ENCODE measurements around the gene SAMD10. TPM values are rescaled to one million over a fixed set of nuclear protein-coding genes. Genes with fewer than 3 reads are reported as not detected.

SAMD10 gene
- total and polyA plus RNA-seq, 10 of the 15 experiments (the other 5 are each of a cell fraction or from before 2014, with no cell fraction given) = 1.3 to 51.4 (median 17.9) TPM

DNA sequence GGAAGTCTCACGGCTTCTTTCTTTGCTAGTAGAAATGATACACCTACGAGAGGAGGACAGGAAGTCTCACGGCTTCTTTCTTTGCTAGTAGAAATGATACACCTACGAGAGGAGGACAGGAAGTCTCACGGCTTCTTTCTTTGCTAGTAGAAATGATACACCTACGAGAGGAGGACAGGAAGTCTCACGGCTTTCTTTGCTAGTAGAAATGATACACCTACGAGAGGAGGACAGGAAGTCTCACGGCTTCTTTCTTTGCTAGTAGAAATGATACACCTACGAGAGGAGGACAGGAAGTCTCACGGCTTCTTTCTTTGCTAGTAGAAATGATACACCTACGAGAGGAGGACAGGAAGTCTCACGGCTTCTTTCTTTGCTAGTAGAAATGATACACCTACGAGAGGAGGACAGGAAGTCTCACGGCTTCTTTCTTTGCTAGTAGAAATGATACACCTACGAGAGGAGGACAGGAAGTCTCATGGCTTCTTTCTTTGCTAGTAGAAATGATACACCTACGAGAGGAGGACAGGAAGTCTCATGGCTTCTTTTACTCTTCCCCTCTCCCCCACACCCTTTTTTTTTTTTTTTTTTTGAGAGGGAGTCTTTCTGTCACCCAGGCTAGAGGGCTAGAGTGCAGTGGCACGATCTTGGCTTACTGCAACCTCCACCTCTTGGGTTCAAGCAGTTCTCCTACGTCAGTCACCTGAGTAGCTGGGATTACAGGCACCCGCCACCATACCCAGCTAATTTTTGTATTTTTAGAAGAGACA is 33.1 kb upstream of the SAMD10 start (continued):
- TF ChIP-seq, protein P1, sequence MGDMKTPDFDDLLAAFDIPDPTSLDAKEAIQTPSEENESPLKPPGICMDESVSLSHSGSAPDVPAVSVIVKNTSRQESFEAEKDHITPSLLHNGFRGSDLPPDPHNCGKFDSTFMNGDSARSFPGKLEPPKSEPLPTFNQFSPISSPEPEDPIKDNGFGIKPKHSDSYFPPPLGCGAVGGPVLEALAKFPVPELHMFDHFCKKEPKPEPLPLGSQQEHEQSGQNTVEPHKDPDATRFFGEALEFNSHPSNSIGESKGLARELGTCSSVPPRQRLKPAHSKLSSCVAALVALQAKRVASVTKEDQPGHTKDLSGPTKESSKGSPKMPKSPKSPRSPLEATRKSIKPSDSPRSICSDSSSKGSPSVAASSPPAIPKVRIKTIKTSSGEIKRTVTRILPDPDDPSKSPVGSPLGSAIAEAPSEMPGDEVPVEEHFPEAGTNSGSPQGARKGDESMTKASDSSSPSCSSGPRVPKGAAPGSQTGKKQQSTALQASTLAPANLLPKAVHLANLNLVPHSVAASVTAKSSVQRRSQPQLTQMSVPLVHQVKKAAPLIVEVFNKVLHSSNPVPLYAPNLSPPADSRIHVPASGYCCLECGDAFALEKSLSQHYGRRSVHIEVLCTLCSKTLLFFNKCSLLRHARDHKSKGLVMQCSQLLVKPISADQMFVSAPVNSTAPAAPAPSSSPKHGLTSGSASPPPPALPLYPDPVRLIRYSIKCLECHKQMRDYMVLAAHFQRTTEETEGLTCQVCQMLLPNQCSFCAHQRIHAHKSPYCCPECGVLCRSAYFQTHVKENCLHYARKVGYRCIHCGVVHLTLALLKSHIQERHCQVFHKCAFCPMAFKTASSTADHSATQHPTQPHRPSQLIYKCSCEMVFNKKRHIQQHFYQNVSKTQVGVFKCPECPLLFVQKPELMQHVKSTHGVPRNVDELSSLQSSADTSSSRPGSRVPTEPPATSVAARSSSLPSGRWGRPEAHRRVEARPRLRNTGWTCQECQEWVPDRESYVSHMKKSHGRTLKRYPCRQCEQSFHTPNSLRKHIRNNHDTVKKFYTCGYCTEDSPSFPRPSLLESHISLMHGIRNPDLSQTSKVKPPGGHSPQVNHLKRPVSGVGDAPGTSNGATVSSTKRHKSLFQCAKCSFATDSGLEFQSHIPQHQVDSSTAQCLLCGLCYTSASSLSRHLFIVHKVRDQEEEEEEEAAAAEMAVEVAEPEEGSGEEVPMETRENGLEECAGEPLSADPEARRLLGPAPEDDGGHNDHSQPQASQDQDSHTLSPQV (IDR thresholded peaks at IDR 0.05) = 0 out of 2 replicates have a peak, but pooled peaks have one; percentile 11
- TF ChIP-seq, protein P2, sequence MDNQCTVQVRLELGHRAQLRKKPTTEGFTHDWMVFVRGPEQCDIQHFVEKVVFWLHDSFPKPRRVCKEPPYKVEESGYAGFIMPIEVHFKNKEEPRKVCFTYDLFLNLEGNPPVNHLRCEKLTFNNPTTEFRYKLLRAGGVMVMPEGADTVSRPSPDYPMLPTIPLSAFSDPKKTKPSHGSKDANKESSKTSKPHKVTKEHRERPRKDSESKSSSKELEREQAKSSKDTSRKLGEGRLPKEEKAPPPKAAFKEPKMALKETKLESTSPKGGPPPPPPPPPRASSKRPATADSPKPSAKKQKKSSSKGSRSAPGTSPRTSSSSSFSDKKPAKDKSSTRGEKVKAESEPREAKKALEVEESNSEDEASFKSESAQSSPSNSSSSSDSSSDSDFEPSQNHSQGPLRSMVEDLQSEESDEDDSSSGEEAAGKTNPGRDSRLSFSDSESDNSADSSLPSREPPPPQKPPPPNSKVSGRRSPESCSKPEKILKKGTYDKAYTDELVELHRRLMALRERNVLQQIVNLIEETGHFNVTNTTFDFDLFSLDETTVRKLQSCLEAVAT (IDR thresholded peaks at IDR 0.05) = peak; percentile 62; the same call in 1 of the 2 replicates
- TF ChIP-seq, protein P3, sequence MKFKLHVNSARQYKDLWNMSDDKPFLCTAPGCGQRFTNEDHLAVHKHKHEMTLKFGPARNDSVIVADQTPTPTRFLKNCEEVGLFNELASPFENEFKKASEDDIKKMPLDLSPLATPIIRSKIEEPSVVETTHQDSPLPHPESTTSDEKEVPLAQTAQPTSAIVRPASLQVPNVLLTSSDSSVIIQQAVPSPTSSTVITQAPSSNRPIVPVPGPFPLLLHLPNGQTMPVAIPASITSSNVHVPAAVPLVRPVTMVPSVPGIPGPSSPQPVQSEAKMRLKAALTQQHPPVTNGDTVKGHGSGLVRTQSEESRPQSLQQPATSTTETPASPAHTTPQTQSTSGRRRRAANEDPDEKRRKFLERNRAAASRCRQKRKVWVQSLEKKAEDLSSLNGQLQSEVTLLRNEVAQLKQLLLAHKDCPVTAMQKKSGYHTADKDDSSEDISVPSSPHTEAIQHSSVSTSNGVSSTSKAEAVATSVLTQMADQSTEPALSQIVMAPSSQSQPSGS (IDR thresholded peaks at IDR 0.05; ENCODE audit: low read length) = peak; percentile 52; the same call in 1 of the 2 replicates
- TF ChIP-seq ZNF384 (IDR thresholded peaks at IDR 0.05; ENCODE audit: borderline replicate concordance, low read depth, low read length) = peak; percentile 42; the same call in 1 of the 2 replicates

All from GM12878 (cell line).